Loucy (cell line): Measurements from ENCODE around the gene CNIH3.

Experiments used
- H2AFZ ChIP-seq: fragments of 200-600 bp; sonication (generic); 2 replicates; pipeline ENCODE4 v1.6.0; 2016; ENCODE audit warnings: antibody characterized with exemption, mild to moderate bottlenecking, low read length, moderate library complexity
- H3F3A ChIP-seq: fragments of 200-600 bp; 2 replicates; pipeline ENCODE4 v1.6.0; 2016; ENCODE audit warnings: antibody characterized with exemption, low read depth, mild to moderate bottlenecking
- H3K27me3 ChIP-seq: fragments of 200-600 bp; sonication (generic); 2 replicates; pipeline ENCODE4 v1.6.1; 2014; ENCODE audit warnings: low read length, mild to moderate bottlenecking; ENCODE audit not compliant: insufficient read depth, poor library complexity, severe bottlenecking
- H3K36me3 ChIP-seq: fragments of 200-600 bp; sonication (generic); 2 replicates; pipeline ENCODE4 v1.6.1; 2016; ENCODE audit warnings: low read length; ENCODE audit not compliant: insufficient read depth
- H3K4me1 ChIP-seq: fragments of 200-600 bp; sonication (generic); 2 replicates; pipeline ENCODE4 v1.5.1; 2014; ENCODE audit warnings: low read length, mild to moderate bottlenecking; ENCODE audit not compliant: insufficient read depth, poor library complexity, severe bottlenecking
- H3K4me2 ChIP-seq: fragments of 200-600 bp; sonication (generic); 2 replicates; pipeline ENCODE4 v1.6.0; 2014; ENCODE audit warnings: antibody characterized with exemption, low read length, low read depth, mild to moderate bottlenecking; ENCODE audit not compliant: poor library complexity, severe bottlenecking
- H3K4me3 ChIP-seq: fragments of 200-600 bp; sonication (generic); 2 replicates; pipeline ENCODE4 v1.5.1; 2014; ENCODE audit warnings: low read length, mild to moderate bottlenecking, mixed read lengths; ENCODE audit not compliant: poor library complexity, severe bottlenecking
- H3K79me2 ChIP-seq: fragments of 200-600 bp; sonication (generic); 2 replicates; pipeline ENCODE4 v1.6.1; 2014; ENCODE audit warnings: low read length; ENCODE audit not compliant: insufficient read depth
- H3K9ac ChIP-seq: fragments of 200-600 bp; sonication (generic); 2 replicates; pipeline ENCODE4 v1.6.0; 2014; ENCODE audit warnings: mild to moderate bottlenecking, low read depth, low read length, moderate library complexity; ENCODE audit not compliant: poor library complexity, severe bottlenecking
- H3K9me2 ChIP-seq: fragments of 200-600 bp; sonication (generic); replicated peaks from 2 replicates; pipeline ENCODE4 v1.6.1; 2016; ENCODE audit warnings: low read depth, low read length, mixed read lengths
- H3K9me3 ChIP-seq: fragments of 200-600 bp; sonication (generic); 2 replicates; pipeline ENCODE4 v1.6.1; 2014; ENCODE audit warnings: mild to moderate bottlenecking, antibody characterized with exemption, low read length, low read depth; ENCODE audit not compliant: insufficient read depth
- H4K20me1 ChIP-seq: fragments of 200-600 bp; sonication (generic); 2 replicates; pipeline ENCODE4 v1.6.0; 2014; ENCODE audit warnings: antibody characterized with exemption, low read length, mild to moderate bottlenecking; ENCODE audit not compliant: insufficient read depth, poor library complexity, severe bottlenecking
- EZH2phosphoT487 ChIP-seq: fragments of 200-600 bp; IDR thresholded peaks from 2 replicates; pipeline ENCODE4 v1.6.1; 2018; ENCODE audit warnings: antibody characterized with exemption, mild to moderate bottlenecking, moderate library complexity, borderline replicate concordance
- TF ChIP-seq, protein P1 (sequence below): fragments of 200-600 bp; sonication (generic); conservative IDR thresholded peaks from 2 replicates; pipeline ENCODE4 v1.5.1; 2014; ENCODE audit warnings: mild to moderate bottlenecking, antibody characterized with exemption, low read length

Gene CNIH3

DNA sequence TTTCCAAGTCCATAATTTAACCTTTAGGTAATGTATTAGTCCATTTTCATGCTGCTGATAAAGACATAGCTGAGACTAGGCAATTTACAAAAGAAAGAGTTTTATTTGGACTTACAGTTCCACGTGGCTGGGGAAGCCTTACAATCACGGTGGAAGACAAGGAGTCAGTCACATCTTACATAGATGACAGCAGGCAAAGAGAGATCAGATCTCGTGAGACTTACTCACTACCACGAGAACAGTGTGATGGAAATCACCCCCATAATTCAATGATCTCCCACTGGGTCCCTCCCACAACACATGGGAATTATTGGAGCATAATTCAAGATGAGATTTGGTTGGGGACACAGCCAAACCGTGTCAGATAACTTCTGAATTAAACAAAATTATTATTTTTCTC lies 44.0 kb downstream of the CNIH3 start:
- H3K9ac ChIP-seq: no peak overlapping the region
- H2AFZ ChIP-seq: no peak overlapping the region
- H3K79me2 ChIP-seq: no peaks in the 10 kb centered on the region; the same call in 1 of the 2 replicates
- H3K4me1 ChIP-seq: no peaks in the 10 kb centered on the region
- H3K27me3 ChIP-seq: no peaks in the 10 kb centered on the region
- H3K9me2 ChIP-seq: no peaks in the 10 kb centered on the region
- no peaks in the 10 kb centered on the region for H3F3A ChIP-seq
- H3K36me3 ChIP-seq: no peaks in the 10 kb centered on the region
- H4K20me1 ChIP-seq: no peaks in the 10 kb centered on the region
- no peak overlapping the region for H3K4me2 ChIP-seq
- H3K4me3 ChIP-seq: no peak overlapping the region
- TF ChIP-seq, protein P1, sequence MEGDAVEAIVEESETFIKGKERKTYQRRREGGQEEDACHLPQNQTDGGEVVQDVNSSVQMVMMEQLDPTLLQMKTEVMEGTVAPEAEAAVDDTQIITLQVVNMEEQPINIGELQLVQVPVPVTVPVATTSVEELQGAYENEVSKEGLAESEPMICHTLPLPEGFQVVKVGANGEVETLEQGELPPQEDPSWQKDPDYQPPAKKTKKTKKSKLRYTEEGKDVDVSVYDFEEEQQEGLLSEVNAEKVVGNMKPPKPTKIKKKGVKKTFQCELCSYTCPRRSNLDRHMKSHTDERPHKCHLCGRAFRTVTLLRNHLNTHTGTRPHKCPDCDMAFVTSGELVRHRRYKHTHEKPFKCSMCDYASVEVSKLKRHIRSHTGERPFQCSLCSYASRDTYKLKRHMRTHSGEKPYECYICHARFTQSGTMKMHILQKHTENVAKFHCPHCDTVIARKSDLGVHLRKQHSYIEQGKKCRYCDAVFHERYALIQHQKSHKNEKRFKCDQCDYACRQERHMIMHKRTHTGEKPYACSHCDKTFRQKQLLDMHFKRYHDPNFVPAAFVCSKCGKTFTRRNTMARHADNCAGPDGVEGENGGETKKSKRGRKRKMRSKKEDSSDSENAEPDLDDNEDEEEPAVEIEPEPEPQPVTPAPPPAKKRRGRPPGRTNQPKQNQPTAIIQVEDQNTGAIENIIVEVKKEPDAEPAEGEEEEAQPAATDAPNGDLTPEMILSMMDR: no peak
- no peak for TF ChIP-seq EZH2phosphoT487
- H3K9me3 ChIP-seq: no peaks in the 10 kb centered on the region

DNA sequence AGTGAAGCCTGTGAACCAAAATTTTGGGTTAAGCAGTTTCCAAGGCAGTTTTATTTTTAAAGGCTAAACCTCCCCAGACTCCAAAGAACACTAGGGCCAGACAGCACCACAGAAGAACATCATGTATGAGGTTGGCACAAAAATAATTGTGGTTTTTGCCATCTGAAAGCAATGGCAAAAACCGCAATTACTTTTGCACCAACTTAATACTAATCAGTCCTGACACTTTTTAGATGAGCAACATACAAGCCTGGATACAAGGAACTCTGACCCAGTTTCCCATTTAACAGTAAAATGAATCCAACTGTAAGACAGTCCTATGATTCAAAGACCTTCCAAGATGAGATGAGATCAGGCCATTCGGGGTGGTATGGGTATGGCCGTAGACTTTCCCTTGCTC lies 46.8 kb downstream of the CNIH3 start:
- no peak overlapping the region for H3K4me2 ChIP-seq
- H4K20me1 ChIP-seq: no peaks in the 10 kb centered on the region
- no peaks in the 10 kb centered on the region for H3K9me2 ChIP-seq
- H3K79me2 ChIP-seq: no peaks in the 10 kb centered on the region
- no peak overlapping the region for H3K4me3 ChIP-seq
- H3F3A ChIP-seq: no peaks in the 10 kb centered on the region
- H3K9me3 ChIP-seq: no peaks in the 10 kb centered on the region
- H3K9ac ChIP-seq: no peak overlapping the region
- no peak overlapping the region for H2AFZ ChIP-seq
- no peaks in the 10 kb centered on the region for H3K36me3 ChIP-seq
- no peaks in the 10 kb centered on the region for H3K4me1 ChIP-seq
- TF ChIP-seq EZH2phosphoT487: no peak
- TF ChIP-seq, protein P1: no peak
- H3K27me3 ChIP-seq: no peaks in the 10 kb centered on the region

DNA sequence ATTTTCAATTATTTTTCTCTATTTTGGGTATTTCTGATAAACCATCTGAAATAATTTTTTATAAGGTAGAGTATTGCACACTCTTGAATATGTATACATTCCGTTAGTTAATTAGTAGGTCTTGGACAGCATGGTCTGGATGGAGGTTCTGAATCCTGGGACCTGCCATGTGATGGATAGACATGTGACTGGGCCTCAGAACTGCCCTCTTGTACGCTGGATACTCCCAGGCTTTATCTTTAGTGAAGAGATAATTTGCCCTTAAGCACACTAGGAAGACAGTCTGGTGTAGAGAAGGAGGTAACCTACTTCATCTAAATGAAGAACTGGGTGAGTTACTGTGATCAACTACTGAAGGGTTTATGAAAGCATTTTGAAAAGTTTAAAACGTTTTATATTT lies 48.9 kb downstream of the CNIH3 start:
- Histone ChIP-seq H3K4me3 (no peak overlapping the region), H3K4me1 (no peaks in the 10 kb centered on the region), H3K9ac (no peak overlapping the region), H3K27me3 (no peaks in the 10 kb centered on the region), H3K9me2 (no peaks in the 10 kb centered on the region), H3K4me2 (no peak overlapping the region), H3K9me3 (no peaks in the 10 kb centered on the region), H3K79me2 (no peaks in the 10 kb centered on the region), H2AFZ (no peak overlapping the region), H4K20me1 (no peaks in the 10 kb centered on the region), H3F3A (no peaks in the 10 kb centered on the region), H3K36me3 (no peaks in the 10 kb centered on the region)
- TF ChIP-seq EZH2phosphoT487: no peak
- TF ChIP-seq, protein P1: no peak
